ENCODE results near the gene AFF2.

Gene AFF2

GRCh38 chrX:148555571-148556243 lies 55.3 kb downstream of the AFF2 start:
- Histone ChIP-seq H3K27me3 (no peaks in the 10 kb centered on the region), H3K9me3 (no peaks in the 10 kb centered on the region), H3K4me1 (no peaks in the 10 kb centered on the region), H3K36me3 (no peaks in the 10 kb centered on the region), H3K4me3 (no peak overlapping the region), H3K27ac (no peak overlapping the region)
- no peak for TF ChIP-seq CTCF (IDR thresholded peaks at IDR 0.05)
- DNase-seq = no peak
- intact Hi-C loops (cut with DNase I; ENCODE audit: low total_unique reads) = no loop called here

DNA sequence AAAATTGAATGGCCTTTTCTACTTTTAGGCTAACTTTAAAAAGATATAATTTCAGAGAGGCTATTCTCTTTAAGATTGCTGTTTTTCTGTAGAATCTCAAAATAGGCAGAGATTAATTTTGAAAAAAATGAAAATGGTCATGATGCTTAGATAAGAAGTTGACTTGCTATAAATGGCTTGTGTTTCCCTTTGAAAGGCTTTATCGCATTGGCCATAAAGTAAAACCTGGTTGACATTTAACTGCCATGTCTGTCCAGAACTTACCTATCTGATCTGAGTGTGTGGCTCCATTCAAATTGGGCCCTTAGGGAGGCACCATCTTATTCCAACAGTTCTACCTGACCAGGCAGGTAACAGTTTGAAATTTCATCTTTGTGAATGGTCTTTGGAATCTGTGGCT lies 56.1 kb downstream of the AFF2 start:
- no peak for DNase-seq
- Histone ChIP-seq H3K27me3 (no peaks in the 10 kb centered on the region), H3K4me1 (no peaks in the 10 kb centered on the region), H3K9me3 (no peaks in the 10 kb centered on the region), H3K4me3 (no peak overlapping the region), H3K27ac (no peak overlapping the region), H3K36me3 (no peaks in the 10 kb centered on the region)
- no peak for TF ChIP-seq CTCF (IDR thresholded peaks at IDR 0.05)
- intact Hi-C loops (cut with DNase I; ENCODE audit: low total_unique reads) = no loop called here

GRCh38 chrX:148562846-148563245 lies 62.4 kb downstream of the AFF2 start:
- H3K9me3 ChIP-seq = no peaks in the 10 kb centered on the region
- H3K4me1 ChIP-seq = no peaks in the 10 kb centered on the region
- DNase-seq = no peak
- H3K27ac ChIP-seq = no peak overlapping the region
- intact Hi-C loops (cut with DNase I; ENCODE audit: low total_unique reads) = no loop called here
- no peaks in the 10 kb centered on the region for H3K36me3 ChIP-seq
- H3K4me3 ChIP-seq = no peak overlapping the region
- TF ChIP-seq CTCF (IDR thresholded peaks at IDR 0.05) = no peak
- no peaks in the 10 kb centered on the region for H3K27me3 ChIP-seq

DNA sequence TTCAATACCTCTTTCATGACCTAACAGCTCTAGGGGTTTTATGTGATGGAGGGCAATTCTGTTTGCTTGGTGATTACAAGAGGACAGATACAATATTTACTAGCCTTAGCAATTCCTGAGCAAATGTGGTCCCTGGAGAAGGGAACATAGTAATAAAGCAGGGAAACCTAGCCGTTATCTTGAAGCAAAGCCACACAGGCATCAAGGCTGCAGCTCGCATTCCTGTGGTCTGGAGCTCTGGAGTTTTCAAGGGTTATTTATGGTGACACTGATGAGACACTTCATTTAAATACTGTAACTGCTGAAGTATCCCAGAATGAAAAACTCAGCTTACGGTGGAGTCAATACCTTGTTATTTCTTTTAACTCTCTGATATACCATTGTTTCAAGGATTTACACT lies 66.8 kb downstream of the AFF2 start:
- intact Hi-C loops (cut with DNase I; ENCODE audit: low total_unique reads) = no loop called here
- Histone ChIP-seq H3K27ac (no peak overlapping the region), H3K36me3 (no peaks in the 10 kb centered on the region)

GRCh38 chrX:148567779-148568178 lies 67.4 kb downstream of the AFF2 start:
- Histone ChIP-seq H3K9me3 (no peaks in the 10 kb centered on the region), H3K27me3 (no peaks in the 10 kb centered on the region), H3K27ac (no peak overlapping the region), H3K36me3 (no peaks in the 10 kb centered on the region), H3K4me3 (no peak overlapping the region), H3K4me1 (no peaks in the 10 kb centered on the region)
- no peak for TF ChIP-seq CTCF (IDR thresholded peaks at IDR 0.05)
- intact Hi-C loops (cut with DNase I; ENCODE audit: low total_unique reads) = no loop called here
- no peak for DNase-seq

More for the DNA sequence above, 66.8 kb downstream of the AFF2 start:
- H3K4me1 ChIP-seq = no peaks in the 10 kb centered on the region
- DNase-seq = no peak
- no peaks in the 10 kb centered on the region for H3K9me3 ChIP-seq
- TF ChIP-seq CTCF (IDR thresholded peaks at IDR 0.05) = no peak
- no peak overlapping the region for H3K4me3 ChIP-seq
- no peaks in the 10 kb centered on the region for H3K27me3 ChIP-seq

DNA sequence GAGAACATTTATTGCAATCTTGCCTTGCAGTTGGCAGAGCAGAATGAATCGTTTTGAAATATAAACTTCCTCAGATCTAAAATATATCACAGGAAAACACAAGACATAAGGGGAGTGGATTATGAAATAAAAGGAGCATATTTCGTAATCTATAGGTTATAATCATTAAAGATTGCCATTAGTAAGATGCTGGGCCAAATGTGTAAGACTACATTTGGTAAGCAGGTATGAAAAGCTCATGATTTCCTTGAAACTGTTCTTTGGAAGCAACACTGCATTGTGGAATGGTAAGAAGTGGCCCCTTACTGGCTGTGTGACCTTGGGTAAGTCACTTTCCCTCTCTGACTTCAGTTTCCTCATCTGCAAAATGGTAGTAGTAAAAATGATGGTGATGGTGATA lies 68.3 kb downstream of the AFF2 start:
- intact Hi-C loops (cut with DNase I; ENCODE audit: low total_unique reads) = no loop called here

More for the DNA sequence above, 68.3 kb downstream of the AFF2 start:
- no peaks in the 10 kb centered on the region for H3K4me1 ChIP-seq
- no peak for TF ChIP-seq CTCF (IDR thresholded peaks at IDR 0.05)
- H3K4me3 ChIP-seq = no peak overlapping the region
- H3K36me3 ChIP-seq = no peaks in the 10 kb centered on the region
- no peak overlapping the region for H3K27ac ChIP-seq
- no peak for DNase-seq
- H3K9me3 ChIP-seq = no peaks in the 10 kb centered on the region
- H3K27me3 ChIP-seq = no peaks in the 10 kb centered on the region
